Measurements from ENCODE around the gene GPR82.
"Not testable (repeated sequence)": the region's sequence is repeated elsewhere in the genome, so short reads cannot be mapped to it uniquely, and the experiment has no call there.

Gene GPR82, protein sequence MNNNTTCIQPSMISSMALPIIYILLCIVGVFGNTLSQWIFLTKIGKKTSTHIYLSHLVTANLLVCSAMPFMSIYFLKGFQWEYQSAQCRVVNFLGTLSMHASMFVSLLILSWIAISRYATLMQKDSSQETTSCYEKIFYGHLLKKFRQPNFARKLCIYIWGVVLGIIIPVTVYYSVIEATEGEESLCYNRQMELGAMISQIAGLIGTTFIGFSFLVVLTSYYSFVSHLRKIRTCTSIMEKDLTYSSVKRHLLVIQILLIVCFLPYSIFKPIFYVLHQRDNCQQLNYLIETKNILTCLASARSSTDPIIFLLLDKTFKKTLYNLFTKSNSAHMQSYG

DNA sequence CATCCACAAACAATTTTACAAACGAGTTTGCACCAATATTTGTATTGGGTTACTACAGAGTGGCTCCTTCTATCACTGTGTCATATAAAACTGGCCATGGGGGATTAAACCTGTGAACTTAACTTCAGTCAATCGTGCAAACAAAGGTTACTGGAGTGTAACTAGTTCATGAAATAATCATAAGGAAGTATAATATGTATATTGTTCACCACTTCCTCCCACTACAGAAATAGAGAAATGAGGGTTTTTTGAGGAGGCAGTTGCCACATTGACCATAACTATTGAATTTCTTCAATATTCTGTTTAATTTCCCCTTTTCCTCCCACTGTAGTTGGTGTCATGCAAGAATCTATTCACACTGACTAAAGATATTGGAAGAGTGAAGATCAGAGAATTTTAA, at the start of gene GPR82:
Gene GPR82 (plus strand): TSS at position 356 of the 400 bp plus-strand sequence. CDS start 2,846 bp downstream, outside the sequence.
- TF ChIP-seq, protein P1, sequence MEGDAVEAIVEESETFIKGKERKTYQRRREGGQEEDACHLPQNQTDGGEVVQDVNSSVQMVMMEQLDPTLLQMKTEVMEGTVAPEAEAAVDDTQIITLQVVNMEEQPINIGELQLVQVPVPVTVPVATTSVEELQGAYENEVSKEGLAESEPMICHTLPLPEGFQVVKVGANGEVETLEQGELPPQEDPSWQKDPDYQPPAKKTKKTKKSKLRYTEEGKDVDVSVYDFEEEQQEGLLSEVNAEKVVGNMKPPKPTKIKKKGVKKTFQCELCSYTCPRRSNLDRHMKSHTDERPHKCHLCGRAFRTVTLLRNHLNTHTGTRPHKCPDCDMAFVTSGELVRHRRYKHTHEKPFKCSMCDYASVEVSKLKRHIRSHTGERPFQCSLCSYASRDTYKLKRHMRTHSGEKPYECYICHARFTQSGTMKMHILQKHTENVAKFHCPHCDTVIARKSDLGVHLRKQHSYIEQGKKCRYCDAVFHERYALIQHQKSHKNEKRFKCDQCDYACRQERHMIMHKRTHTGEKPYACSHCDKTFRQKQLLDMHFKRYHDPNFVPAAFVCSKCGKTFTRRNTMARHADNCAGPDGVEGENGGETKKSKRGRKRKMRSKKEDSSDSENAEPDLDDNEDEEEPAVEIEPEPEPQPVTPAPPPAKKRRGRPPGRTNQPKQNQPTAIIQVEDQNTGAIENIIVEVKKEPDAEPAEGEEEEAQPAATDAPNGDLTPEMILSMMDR (IDR thresholded peaks at IDR 0.05) = no peak
- no peak for TF ChIP-seq ZFX (IDR thresholded peaks at IDR 0.05; ENCODE audit: borderline replicate concordance)
- no peak within 1 kb of the TSS for H3K27ac ChIP-seq

DNA sequence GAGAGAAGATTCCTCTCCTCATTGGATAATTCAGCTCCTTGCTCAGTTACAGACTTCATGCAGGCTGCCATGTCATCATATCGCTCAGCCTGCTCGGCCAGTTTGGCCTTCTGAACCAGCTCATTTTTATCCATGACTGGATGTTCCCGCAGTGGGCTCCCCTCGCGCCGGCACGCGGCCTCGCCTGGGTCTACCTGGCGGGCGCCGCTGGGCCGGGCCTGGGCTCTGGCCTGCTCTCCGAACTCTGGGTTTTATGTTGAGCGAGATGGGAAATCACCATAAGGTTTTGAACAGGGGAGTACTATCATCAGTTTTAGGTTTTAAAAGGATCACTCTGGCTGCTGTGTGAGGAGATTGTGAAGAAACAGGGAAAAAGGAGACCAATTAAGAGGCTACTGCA, 47.6 kb upstream of the GPR82 start:
- not testable (repeated sequence) for H3K27ac ChIP-seq

DNA sequence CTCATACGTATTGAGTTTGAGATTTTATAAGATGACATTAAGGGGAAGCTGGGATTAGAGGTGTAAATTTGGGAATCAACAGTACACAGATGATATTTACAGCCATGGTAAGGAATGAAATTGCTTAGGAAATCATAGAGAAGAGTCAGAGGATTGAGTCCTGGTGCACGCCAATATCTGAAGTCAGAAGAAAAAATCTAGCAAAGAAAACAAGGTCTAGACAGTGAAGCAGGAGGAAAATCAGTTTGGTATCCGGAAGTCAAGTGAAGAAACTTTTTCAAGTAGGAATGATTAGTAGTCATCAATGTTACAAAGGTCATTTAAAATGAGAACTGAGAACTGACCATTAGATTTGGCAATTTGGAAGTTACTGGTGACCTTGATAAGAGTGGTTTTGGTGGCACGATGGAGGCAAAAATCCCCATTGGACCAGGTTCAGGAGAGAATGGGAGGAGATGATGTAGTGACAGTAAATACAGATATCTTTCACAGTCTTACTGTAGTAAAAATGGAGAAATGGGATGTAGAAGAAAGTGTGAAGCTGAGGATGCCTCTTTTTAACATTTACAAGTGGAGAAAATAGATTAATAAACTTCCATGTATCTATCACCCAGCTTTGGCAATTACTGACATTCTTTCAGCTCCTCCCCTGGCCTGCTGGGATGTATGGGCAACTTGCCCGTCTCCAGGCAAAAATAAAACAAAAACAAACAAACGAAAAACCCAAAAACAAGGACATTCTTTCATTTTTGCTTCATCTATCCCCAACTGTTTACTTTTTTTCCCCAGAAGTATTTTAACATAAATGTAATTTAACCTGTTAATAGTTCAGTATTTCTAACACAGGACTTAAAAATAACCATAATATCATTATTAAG, 46.6 kb upstream of the GPR82 start:
- TF ChIP-seq, protein P1 (IDR thresholded peaks at IDR 0.05) = no peak
- no peak for TF ChIP-seq ZFX (IDR thresholded peaks at IDR 0.05; ENCODE audit: borderline replicate concordance)
- H3K27ac ChIP-seq = no peak overlapping the region

DNA sequence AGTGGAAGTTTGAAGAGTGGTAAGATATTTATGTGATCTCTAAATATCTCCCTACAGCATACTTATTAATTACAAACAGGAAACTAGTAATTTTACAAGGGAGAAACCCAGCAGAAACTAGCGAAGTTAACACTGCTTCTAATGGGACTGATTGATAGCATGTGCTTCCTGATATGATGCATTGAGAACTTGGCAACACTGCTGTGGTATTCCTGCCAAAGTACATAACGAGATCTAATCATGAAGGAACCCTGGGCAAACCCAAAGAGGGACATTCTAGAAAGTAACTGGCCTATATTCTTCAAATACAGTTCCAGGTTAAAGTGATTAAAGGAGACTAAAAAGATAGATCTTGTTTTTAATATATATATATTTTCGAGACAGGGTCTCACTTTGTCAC, 39.8 kb upstream of the GPR82 start:
- TF ChIP-seq ZFX (IDR thresholded peaks at IDR 0.05; ENCODE audit: borderline replicate concordance) = no peak
- TF ChIP-seq, protein P1 (IDR thresholded peaks at IDR 0.05) = no peak
- H3K27ac ChIP-seq = no peak overlapping the region

DNA sequence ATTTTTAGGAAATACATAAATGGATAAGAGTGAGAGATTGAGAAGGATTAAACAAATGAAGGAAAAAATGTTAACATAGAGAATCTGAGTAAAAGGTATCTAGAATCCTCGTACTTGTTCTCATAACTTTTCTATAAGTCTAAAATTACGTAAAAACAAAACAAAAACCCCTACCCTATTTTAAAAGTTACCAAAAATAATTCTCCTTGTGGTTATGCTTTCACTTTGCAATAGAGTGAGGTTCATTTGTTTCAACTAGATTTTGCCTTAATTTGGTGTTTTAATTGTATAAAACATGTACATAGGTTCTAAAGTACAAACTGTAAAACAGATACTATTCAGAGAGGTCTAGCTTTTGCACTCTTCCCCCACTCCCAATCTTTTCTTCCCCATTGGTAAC, 39.0 kb upstream of the GPR82 start:
- H3K27ac ChIP-seq = no peak overlapping the region
- no peak for TF ChIP-seq ZFX (IDR thresholded peaks at IDR 0.05; ENCODE audit: borderline replicate concordance)
- TF ChIP-seq, protein P1 (IDR thresholded peaks at IDR 0.05) = no peak

DNA sequence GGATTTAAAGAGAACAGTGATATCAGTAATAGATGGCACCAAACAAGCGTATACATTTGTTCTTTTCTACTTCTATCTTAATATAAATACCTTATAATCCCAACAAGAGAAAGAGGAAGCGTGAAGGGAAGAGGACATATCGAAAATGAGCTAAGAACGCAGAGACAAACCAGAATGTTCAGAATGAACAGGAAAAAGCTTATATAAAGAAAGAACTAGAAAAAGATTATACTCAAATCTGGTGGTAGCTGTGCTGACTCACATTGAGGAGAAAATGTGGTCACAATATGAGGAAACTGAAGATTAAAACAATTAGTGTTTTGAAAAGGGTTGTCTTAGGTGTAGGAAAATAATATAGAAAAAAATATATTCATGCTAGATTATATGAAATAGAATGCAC, 37.2 kb upstream of the GPR82 start:
- H3K27ac ChIP-seq = no peak overlapping the region
- TF ChIP-seq ZFX (IDR thresholded peaks at IDR 0.05; ENCODE audit: borderline replicate concordance) = no peak
- TF ChIP-seq, protein P1 (IDR thresholded peaks at IDR 0.05) = no peak

DNA sequence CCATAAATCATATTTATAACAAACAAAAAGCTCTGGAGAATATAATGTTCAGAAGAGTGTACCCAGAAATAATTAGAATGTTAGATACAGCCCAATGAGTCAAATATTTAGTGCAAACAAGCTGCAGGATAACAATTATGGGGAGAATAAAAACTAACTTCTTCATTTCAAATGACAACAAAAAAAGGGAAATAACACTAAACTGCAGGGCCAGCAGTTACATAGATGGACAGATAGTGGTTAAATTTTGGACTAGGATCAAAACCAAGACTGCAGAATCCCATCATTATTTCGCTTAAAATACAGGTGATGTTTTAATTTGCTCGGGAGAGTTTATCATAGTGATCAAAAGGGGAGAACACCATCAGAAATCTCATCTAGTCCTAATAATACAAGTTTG, 35.8 kb upstream of the GPR82 start:
- TF ChIP-seq ZFX (IDR thresholded peaks at IDR 0.05; ENCODE audit: borderline replicate concordance) = no peak
- TF ChIP-seq, protein P1 (IDR thresholded peaks at IDR 0.05) = no peak
- no peak overlapping the region for H3K27ac ChIP-seq

Measured in 22Rv1 (cell line).